Activated CD4-positive, alpha-beta T cell treated with anti-CD3 and anti-CD28 coated beads, Interleukin-10, Interleukin-2, amounts not matched to agents 100 ng/mL and 50 ng/mL, durations not matched to agents 16 hours and 8 hours (primary cell): Measurements from ENCODE around the gene MOB1B.
A peak's percentile ranks its signal among the peaks of the same experiment; 100 is the strongest.
"Not testable (repeated sequence)": the region's sequence is repeated elsewhere in the genome, so short reads cannot be mapped to it uniquely, and the experiment has no call there.

ENCODE experiments used
- DNase-seq: peaks from one replicate; pipeline ENCODE4 v3.0.0-alpha.2; 2020

The MOB1B gene

GRCh38 chr4:70958681-70959080 is 56.5 kb downstream of the MOB1B start:
- no peak for DNase-seq

GRCh38 chr4:70969076-70969475 is 66.9 kb downstream of the MOB1B start:
- no peak for DNase-seq

- no peak for DNase-seq
Measured at GRCh38 chr4:70976252-70976651, 74.1 kb downstream of the MOB1B start.

- DNase-seq: no peak
Measured at GRCh38 chr4:70979445-70980008, 77.4 kb downstream of the MOB1B start.

- DNase-seq: no peak
Measured at GRCh38 chr4:70980196-70980595, 78.0 kb downstream of the MOB1B start.

- no peak for DNase-seq
Measured at GRCh38 chr4:70984106-70984505, 81.9 kb downstream of the MOB1B start.

GRCh38 chr4:70984589-70984988 is 82.4 kb downstream of the MOB1B start:
- no peak for DNase-seq

- DNase-seq: no peak
Measured at GRCh38 chr4:70991596-70991995, 89.4 kb downstream of the MOB1B start.

- DNase-seq: peak; percentile 17
Measured at GRCh38 chr4:70992391-70992881, 90.3 kb downstream of the MOB1B start.

GRCh38 chr4:70993181-70994068 is 91.3 kb downstream of the MOB1B start, which contains the start of gene DCK:
TSS of gene DCK (plus strand) at chr4:70993649. CDS start at chr4:70993836, 187 bp downstream.
- peak; percentile 95 for DNase-seq

GRCh38 chr4:70994069-70994366 is 91.8 kb downstream of the MOB1B start:
- DNase-seq: no peak

GRCh38 chr4:70994387-70995099 is 92.4 kb downstream of the MOB1B start:
- peak; percentile 51 for DNase-seq

- peak; percentile 22 for DNase-seq
Measured at GRCh38 chr4:70996018-70996360, 93.8 kb downstream of the MOB1B start.

- no peak for DNase-seq
Measured at GRCh38 chr4:70997036-70997435, 94.9 kb downstream of the MOB1B start.

- DNase-seq: no peak
Measured at GRCh38 chr4:70997546-70997945, 95.4 kb downstream of the MOB1B start.

GRCh38 chr4:70999639-71000038 is 97.5 kb downstream of the MOB1B start:
- DNase-seq: not testable (repeated sequence)

- not testable (repeated sequence) for DNase-seq
Measured at GRCh38 chr4:71001363-71001762, 99.2 kb downstream of the MOB1B start.

- peak; percentile 40 for DNase-seq
Measured at GRCh38 chr4:71004281-71004851, 102.2 kb downstream of the MOB1B start.

- not testable (repeated sequence) for DNase-seq
Measured at GRCh38 chr4:71005025-71005424, 102.9 kb downstream of the MOB1B start.

GRCh38 chr4:71006203-71006907 is 104.2 kb downstream of the MOB1B start:
- peak; percentile 51 for DNase-seq

GRCh38 chr4:71008196-71008595 is 106.0 kb downstream of the MOB1B start:
- no peak for DNase-seq

- DNase-seq: no peak
Measured at GRCh38 chr4:71009086-71009485, 106.9 kb downstream of the MOB1B start.
